ENCODE results near the gene FILIP1. TPM values are rescaled to one million over a fixed set of nuclear protein-coding genes. Genes with fewer than 3 reads are reported as not detected.

FILIP1 gene, protein sequence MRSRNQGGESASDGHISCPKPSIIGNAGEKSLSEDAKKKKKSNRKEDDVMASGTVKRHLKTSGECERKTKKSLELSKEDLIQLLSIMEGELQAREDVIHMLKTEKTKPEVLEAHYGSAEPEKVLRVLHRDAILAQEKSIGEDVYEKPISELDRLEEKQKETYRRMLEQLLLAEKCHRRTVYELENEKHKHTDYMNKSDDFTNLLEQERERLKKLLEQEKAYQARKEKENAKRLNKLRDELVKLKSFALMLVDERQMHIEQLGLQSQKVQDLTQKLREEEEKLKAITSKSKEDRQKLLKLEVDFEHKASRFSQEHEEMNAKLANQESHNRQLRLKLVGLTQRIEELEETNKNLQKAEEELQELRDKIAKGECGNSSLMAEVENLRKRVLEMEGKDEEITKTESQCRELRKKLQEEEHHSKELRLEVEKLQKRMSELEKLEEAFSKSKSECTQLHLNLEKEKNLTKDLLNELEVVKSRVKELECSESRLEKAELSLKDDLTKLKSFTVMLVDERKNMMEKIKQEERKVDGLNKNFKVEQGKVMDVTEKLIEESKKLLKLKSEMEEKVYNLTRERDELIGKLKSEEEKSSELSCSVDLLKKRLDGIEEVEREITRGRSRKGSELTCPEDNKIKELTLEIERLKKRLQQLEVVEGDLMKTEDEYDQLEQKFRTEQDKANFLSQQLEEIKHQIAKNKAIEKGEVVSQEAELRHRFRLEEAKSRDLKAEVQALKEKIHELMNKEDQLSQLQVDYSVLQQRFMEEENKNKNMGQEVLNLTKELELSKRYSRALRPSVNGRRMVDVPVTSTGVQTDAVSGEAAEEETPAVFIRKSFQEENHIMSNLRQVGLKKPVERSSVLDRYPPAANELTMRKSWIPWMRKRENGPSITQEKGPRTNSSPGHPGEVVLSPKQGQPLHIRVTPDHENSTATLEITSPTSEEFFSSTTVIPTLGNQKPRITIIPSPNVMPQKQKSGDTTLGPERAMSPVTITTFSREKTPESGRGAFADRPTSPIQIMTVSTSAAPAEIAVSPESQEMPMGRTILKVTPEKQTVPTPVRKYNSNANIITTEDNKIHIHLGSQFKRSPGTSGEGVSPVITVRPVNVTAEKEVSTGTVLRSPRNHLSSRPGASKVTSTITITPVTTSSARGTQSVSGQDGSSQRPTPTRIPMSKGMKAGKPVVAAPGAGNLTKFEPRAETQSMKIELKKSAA (N-terminal part only)
- 1.6 TPM in 2 replicates for polyA plus RNA-seq (2013)

DNA sequence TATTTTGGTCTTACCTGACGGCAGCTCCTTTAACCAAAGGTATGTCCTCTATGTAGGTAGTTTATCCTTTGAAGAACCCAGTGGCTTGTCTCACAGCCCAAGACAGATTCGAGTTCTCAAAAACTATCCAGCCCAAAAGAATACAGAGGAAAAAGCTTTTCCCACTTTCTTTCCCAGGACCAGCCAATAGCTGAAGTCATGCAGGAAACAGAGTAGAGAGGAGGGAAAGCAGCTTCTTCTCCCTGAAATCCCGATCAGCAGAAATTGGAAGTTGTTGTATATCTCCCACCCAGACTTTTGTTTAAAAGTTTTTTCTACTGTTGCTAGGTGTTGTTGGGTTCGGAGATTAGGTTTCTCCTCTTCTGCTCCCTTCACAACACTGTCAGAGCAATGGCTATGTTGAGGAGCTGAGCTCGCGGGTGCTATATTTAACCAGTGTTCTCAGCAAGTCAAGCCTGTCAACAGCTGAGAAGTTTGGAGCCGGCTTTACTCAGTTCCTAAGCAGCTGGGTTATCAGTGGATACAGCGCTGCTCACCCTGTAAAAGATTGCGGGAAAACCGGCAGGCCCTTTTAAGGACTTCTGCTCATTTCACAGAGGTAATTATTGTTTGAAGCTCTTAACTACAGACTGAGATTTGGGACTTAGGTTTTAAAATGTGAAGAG lies at the start of gene FILIP1:
FILIP1 (minus strand) TSS at position 401 of the 665 bp plus-strand sequence. CDS start 78,828 bp downstream, outside the sequence.
- peak within 1 kb of the TSS; percentile 11 for H3K4me2 ChIP-seq (ENCODE audit: low read length)
- H3K4ac ChIP-seq (ENCODE audit: low read depth, low read length): no peak within 1 kb of the TSS
- H3K79me1 ChIP-seq (ENCODE audit: low read length): no peaks in the 10 kb centered on the region
- H4K8ac ChIP-seq (ENCODE audit: low read depth, low read length): no peak within 1 kb of the TSS
- no peak within 1 kb of the TSS for H2BK120ac ChIP-seq (ENCODE audit: insufficient read depth, low read length, poor library complexity)
- H2AFZ ChIP-seq (ENCODE audit: insufficient read depth, low read length, poor library complexity): no peak within 1 kb of the TSS
- H3K23ac ChIP-seq (ENCODE audit: low read length): no peak within 1 kb of the TSS
- no peak within 1 kb of the TSS for H3K18ac ChIP-seq (ENCODE audit: low read length)
- H3K27ac ChIP-seq (ENCODE audit: low read depth, low read length): peak within 1 kb of the TSS; percentile 1
- no peak within 1 kb of the TSS for H3K9ac ChIP-seq (ENCODE audit: low read length)
- H2AK5ac ChIP-seq (ENCODE audit: low read length): no peak within 1 kb of the TSS
- DNase-seq: no peak
- no peaks in the 10 kb centered on the region for H3K9me3 ChIP-seq (ENCODE audit: insufficient read depth, low read depth, low read length)
- H3K4me1 ChIP-seq (ENCODE audit: control insufficient read depth in 1 of 2, insufficient read depth in 2 of 2, low read length in 2 of 2): no peaks in the 10 kb centered on the region
- H3K14ac ChIP-seq (ENCODE audit: low read length): no peak within 1 kb of the TSS
- no peak within 1 kb of the TSS for H2BK12ac ChIP-seq (ENCODE audit: low read length)
- H4K12ac ChIP-seq (ENCODE audit: low read depth, low read length): no peak within 1 kb of the TSS
- H3K4me3 ChIP-seq (ENCODE audit: low read depth, low read length): no peak within 1 kb of the TSS
- no peaks in the 10 kb centered on the region for H3K79me2 ChIP-seq (ENCODE audit: control insufficient read depth, insufficient read depth, low read length, poor library complexity)
- H2BK5ac ChIP-seq (ENCODE audit: low read depth, low read length, poor library complexity): no peak within 1 kb of the TSS
- no peak within 1 kb of the TSS for H4K91ac ChIP-seq (ENCODE audit: low read depth, low read length)
- no CpG with 5 or more reads among the region's 10 CpGs for WGBS (ENCODE audit: extremely low coverage, insufficient coverage, insufficient read length)
- H3K36me3 ChIP-seq (ENCODE audit: control insufficient read depth in 1 of 2, insufficient read depth in 2 of 2, low read length in 2 of 2): no peaks in the 10 kb centered on the region
- no peaks in the 10 kb centered on the region for H3K27me3 ChIP-seq (ENCODE audit: insufficient read depth, low read length)

DNA sequence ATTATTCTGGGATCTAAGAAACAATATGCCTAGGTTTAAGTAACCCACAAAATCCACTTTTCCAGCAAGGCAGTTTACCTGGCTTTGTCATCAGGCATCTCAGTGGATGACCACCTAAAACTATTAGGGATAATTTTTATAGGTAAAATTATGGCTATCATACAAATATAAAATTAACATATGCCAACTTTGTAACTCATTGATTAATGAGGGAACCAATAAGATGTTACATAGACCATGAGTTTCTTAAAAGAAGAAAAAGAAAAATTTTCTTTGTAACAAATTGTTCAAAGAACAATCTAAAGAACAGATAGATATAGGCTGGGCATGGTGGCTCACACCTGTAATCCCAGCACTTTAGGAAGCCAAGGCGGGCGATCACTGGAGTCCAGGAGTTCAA lies 49.7 kb upstream of the FILIP1 start:
- WGBS (ENCODE audit: extremely low coverage, insufficient coverage, insufficient read length): no CpG with 5 or more reads among the region's 2 CpGs
- H2BK120ac ChIP-seq (ENCODE audit: insufficient read depth, low read length, poor library complexity): no peak overlapping the region
- H2BK12ac ChIP-seq (ENCODE audit: low read length): no peak overlapping the region
- no peak overlapping the region for H3K4me3 ChIP-seq (ENCODE audit: low read depth, low read length)
- no peak for DNase-seq
- H3K27me3 ChIP-seq (ENCODE audit: insufficient read depth, low read length): no peaks in the 10 kb centered on the region
- H3K79me1 ChIP-seq (ENCODE audit: low read length): no peaks in the 10 kb centered on the region
- H2BK5ac ChIP-seq (ENCODE audit: low read depth, low read length, poor library complexity): no peak overlapping the region
- no peak overlapping the region for H3K4me2 ChIP-seq (ENCODE audit: low read length)
- H3K9me3 ChIP-seq (ENCODE audit: insufficient read depth, low read depth, low read length): no peaks in the 10 kb centered on the region
- H3K4me1 ChIP-seq (ENCODE audit: control insufficient read depth in 1 of 2, insufficient read depth in 2 of 2, low read length in 2 of 2): no peaks in the 10 kb centered on the region
- no peak overlapping the region for H3K27ac ChIP-seq (ENCODE audit: low read depth, low read length)
- no peaks in the 10 kb centered on the region for H3K36me3 ChIP-seq (ENCODE audit: control insufficient read depth in 1 of 2, insufficient read depth in 2 of 2, low read length in 2 of 2)
- no peak overlapping the region for H4K12ac ChIP-seq (ENCODE audit: low read depth, low read length)
- no peak overlapping the region for H3K18ac ChIP-seq (ENCODE audit: low read length)
- no peak overlapping the region for H3K23ac ChIP-seq (ENCODE audit: low read length)
- no peak overlapping the region for H2AK5ac ChIP-seq (ENCODE audit: low read length)
- H4K91ac ChIP-seq (ENCODE audit: low read depth, low read length): no peak overlapping the region
- H4K8ac ChIP-seq (ENCODE audit: low read depth, low read length): no peak overlapping the region
- no peaks in the 10 kb centered on the region for H3K79me2 ChIP-seq (ENCODE audit: control insufficient read depth, insufficient read depth, low read length, poor library complexity)
- no peak overlapping the region for H3K9ac ChIP-seq (ENCODE audit: low read length)
- no peak overlapping the region for H2AFZ ChIP-seq (ENCODE audit: insufficient read depth, low read length, poor library complexity)
- no peak overlapping the region for H3K14ac ChIP-seq (ENCODE audit: low read length)
- no peak overlapping the region for H3K4ac ChIP-seq (ENCODE audit: low read depth, low read length)

DNA sequence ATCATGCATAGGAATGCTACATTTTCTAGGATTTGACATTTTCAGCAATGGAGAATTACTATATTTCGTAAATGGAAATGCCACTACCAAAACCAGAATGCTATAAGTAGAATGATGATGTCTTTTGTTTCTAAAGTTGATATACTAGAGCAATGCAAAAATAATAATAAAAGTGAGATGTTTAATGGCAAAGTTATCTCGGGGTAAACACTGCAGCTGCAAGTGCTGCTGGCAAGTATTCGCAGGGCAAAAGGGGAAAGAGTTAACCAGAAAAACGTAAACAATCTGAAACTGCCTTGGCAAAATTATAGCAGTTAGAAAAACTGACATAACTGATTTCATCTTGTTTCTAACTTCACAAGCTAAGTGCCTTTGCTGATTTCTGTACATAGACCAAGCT lies 45.5 kb upstream of the FILIP1 start:
- H3K9ac ChIP-seq (ENCODE audit: low read length): no peak overlapping the region
- H3K4ac ChIP-seq (ENCODE audit: low read depth, low read length): no peak overlapping the region
- H3K4me2 ChIP-seq (ENCODE audit: low read length): no peak overlapping the region
- no CpG with 5 or more reads among the region's 4 CpGs for WGBS (ENCODE audit: extremely low coverage, insufficient coverage, insufficient read length)
- H2BK120ac ChIP-seq (ENCODE audit: insufficient read depth, low read length, poor library complexity): no peak overlapping the region
- H3K79me2 ChIP-seq (ENCODE audit: control insufficient read depth, insufficient read depth, low read length, poor library complexity): no peaks in the 10 kb centered on the region
- no peak overlapping the region for H2AK5ac ChIP-seq (ENCODE audit: low read length)
- no peak overlapping the region for H2AFZ ChIP-seq (ENCODE audit: insufficient read depth, low read length, poor library complexity)
- DNase-seq: no peak
- no peaks in the 10 kb centered on the region for H3K4me1 ChIP-seq (ENCODE audit: control insufficient read depth in 1 of 2, insufficient read depth in 2 of 2, low read length in 2 of 2)
- H3K27ac ChIP-seq (ENCODE audit: low read depth, low read length): no peak overlapping the region
- H3K14ac ChIP-seq (ENCODE audit: low read length): no peak overlapping the region
- no peak overlapping the region for H3K4me3 ChIP-seq (ENCODE audit: low read depth, low read length)
- no peak overlapping the region for H2BK5ac ChIP-seq (ENCODE audit: low read depth, low read length, poor library complexity)
- H3K18ac ChIP-seq (ENCODE audit: low read length): no peak overlapping the region
- H4K91ac ChIP-seq (ENCODE audit: low read depth, low read length): no peak overlapping the region
- no peaks in the 10 kb centered on the region for H3K27me3 ChIP-seq (ENCODE audit: insufficient read depth, low read length)
- H3K9me3 ChIP-seq (ENCODE audit: insufficient read depth, low read depth, low read length): no peaks in the 10 kb centered on the region
- H2BK12ac ChIP-seq (ENCODE audit: low read length): no peak overlapping the region
- H4K12ac ChIP-seq (ENCODE audit: low read depth, low read length): no peak overlapping the region
- no peak overlapping the region for H4K8ac ChIP-seq (ENCODE audit: low read depth, low read length)
- H3K36me3 ChIP-seq (ENCODE audit: control insufficient read depth in 1 of 2, insufficient read depth in 2 of 2, low read length in 2 of 2): no peaks in the 10 kb centered on the region
- H3K79me1 ChIP-seq (ENCODE audit: low read length): no peaks in the 10 kb centered on the region
- no peak overlapping the region for H3K23ac ChIP-seq (ENCODE audit: low read length)

DNA sequence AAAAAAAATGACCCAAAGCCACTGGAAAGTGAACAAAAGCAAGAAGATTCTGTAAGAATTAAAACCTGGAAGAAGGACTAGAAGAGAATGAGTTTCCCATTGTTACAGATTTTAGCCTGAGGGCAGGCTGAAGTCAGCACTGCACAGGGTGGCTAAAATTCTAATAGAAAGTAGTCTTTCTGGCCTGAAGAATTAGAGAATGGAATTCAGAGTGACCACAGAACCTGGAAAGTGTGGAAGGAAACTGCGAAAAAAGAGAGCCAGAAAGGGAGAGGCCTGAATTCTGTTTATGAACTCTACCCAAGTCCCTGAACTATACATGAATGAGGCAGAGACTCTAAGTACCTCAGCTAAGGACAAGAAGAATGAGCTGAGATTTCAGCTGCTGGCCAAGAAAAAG lies 38.9 kb upstream of the FILIP1 start:
- H3K18ac ChIP-seq (ENCODE audit: low read length): no peak overlapping the region
- H2BK5ac ChIP-seq (ENCODE audit: low read depth, low read length, poor library complexity): no peak overlapping the region
- DNase-seq: peak; percentile 45 to 84
- H4K91ac ChIP-seq (ENCODE audit: low read depth, low read length): no peak overlapping the region
- peak overlapping the region; percentile 82 for H3K27ac ChIP-seq (ENCODE audit: low read depth, low read length)
- no peak overlapping the region for H3K4me3 ChIP-seq (ENCODE audit: low read depth, low read length)
- H3K14ac ChIP-seq (ENCODE audit: low read length): no peak overlapping the region
- WGBS (ENCODE audit: extremely low coverage, insufficient coverage, insufficient read length): no CpG with 5 or more reads among the region's 1 CpG
- no peak overlapping the region for H2AFZ ChIP-seq (ENCODE audit: insufficient read depth, low read length, poor library complexity)
- no peak overlapping the region for H3K9ac ChIP-seq (ENCODE audit: low read length)
- peaks cover 6% of the 10 kb centered on the region for H3K79me1 ChIP-seq (ENCODE audit: low read length)
- H4K12ac ChIP-seq (ENCODE audit: low read depth, low read length): no peak overlapping the region
- H2BK12ac ChIP-seq (ENCODE audit: low read length): no peak overlapping the region
- H3K36me3 ChIP-seq (ENCODE audit: control insufficient read depth in 1 of 2, insufficient read depth in 2 of 2, low read length in 2 of 2): no peaks in the 10 kb centered on the region
- H3K23ac ChIP-seq (ENCODE audit: low read length): no peak overlapping the region
- H3K79me2 ChIP-seq (ENCODE audit: control insufficient read depth, insufficient read depth, low read length, poor library complexity): peaks cover 2% of the 10 kb centered on the region
- H3K4me2 ChIP-seq (ENCODE audit: low read length): no peak overlapping the region
- no peak overlapping the region for H4K8ac ChIP-seq (ENCODE audit: low read depth, low read length)
- H3K9me3 ChIP-seq (ENCODE audit: insufficient read depth, low read depth, low read length): no peaks in the 10 kb centered on the region
- H3K4ac ChIP-seq (ENCODE audit: low read depth, low read length): no peak overlapping the region
- H3K4me1 ChIP-seq (ENCODE audit: control insufficient read depth in 1 of 2, insufficient read depth in 2 of 2, low read length in 2 of 2): peaks cover 7% of the 10 kb centered on the region in 2 experiments
- no peak overlapping the region for H2BK120ac ChIP-seq (ENCODE audit: insufficient read depth, low read length, poor library complexity)
- H2AK5ac ChIP-seq (ENCODE audit: low read length): no peak overlapping the region
- H3K27me3 ChIP-seq (ENCODE audit: insufficient read depth, low read length): no peaks in the 10 kb centered on the region
